ENCODE results near the gene F3.

DNA sequence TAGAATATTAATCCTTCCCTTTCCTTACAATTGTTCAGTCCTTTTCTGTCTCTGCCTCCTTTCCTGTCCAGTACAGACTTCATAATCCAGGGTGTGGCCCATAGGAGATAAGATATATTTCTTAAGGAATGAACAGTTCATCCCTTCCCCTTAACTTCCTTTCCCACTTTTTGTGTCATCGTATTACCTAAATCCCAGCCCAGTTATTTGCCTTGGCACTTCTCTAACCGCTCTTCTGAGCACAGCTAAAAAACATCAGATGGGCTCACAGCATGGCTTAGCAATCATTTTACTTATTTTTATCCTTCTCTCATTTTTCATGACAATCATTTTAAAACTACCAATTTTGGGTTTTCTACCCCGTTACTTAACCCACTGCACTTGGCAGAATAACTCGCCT, 39.6 kb downstream of the F3 start:
- TF ChIP-seq EZH2phosphoT487 (IDR thresholded peaks at IDR 0.05; ENCODE audit: insufficient read depth, low read depth) (no peak), EZH2 (IDR thresholded peaks at IDR 0.05; ENCODE audit: insufficient read depth, poor library complexity, severe bottlenecking) (no peak)
